IPS DF 4.7 (cell line): ENCODE measurements around the gene RPL37A.

Experiments used
- DNase-seq: peaks from one replicate; pipeline ENCODE4 v3.0.0-alpha.2; 2013; ENCODE audit warnings: low spot score; ENCODE audit errors: extremely low read depth

RPL37A gene

GRCh38 chr2:216546241-216546640 lies 47.6 kb downstream of the RPL37A start:
- no peak for DNase-seq

- DNase-seq, result no peak
Observed at GRCh38 chr2:216546641-216547403, 48.2 kb downstream of the RPL37A start.

DNA sequence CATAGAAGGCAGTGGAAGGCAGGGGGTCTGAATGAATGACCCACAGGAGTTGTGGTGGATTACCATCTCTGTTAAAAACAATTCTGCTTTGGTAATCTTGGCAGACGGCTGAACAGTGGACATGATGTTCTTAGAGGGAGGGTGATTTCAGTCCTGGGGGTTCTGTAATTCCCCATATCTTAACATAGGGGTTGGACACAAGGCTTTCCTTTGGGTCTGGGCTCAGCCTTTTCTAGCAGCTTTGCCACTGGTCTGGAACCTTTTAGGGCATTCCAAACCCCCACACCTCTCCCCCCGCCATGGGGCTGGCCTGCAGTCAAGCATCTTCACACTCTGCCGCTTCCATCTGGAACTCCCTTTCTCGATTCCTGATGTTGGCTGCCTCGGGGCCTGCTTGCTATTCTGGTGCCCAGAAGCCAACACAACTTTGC lies 50.3 kb downstream of the RPL37A start:
- no peak for DNase-seq

- no peak for DNase-seq
Observed at GRCh38 chr2:216549926-216550690, 51.5 kb downstream of the RPL37A start.

DNA sequence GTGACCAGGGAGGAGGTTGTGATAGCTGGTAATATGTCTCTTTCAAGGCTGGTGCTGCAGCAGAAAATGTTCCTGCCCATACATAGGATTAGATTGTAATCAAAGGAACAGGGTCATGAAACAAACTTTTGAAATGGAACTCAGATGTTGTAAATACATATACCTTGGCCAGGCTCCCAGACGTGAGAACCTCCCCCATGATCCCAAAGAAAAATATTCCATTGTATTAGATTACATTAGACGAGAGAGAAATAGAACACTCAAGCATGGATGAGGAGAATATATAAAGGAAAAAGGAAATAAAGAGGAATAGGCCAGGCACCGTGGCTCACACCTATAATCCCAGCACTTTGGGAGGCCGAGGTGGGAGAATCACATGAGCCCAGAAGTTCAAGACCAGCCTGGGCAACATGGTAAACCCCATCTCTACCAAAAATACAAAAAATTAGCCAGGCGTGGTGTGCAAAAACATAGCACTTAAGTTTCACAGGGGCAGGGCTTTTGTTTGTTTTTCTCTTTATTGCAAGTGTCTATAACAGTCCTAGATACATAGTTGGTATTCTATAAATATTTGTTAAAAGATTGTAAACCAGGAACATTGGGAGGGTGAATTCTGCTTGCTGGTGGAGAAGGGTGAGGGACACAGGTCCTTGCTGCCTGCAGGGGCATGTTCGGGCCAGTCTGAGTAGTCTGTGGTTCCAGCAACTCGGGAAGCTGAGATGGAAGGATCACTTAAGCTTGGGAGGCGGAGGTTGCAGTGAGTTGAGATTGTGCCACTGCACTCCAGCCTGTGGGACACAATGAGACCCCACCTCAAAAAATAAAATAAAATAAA lies 52.8 kb downstream of the RPL37A start:
- no peak for DNase-seq

- no peak for DNase-seq
Observed at GRCh38 chr2:216553093-216553478, 54.4 kb downstream of the RPL37A start.
